HEK293 (cell line): ENCODE data around the gene MCHR1.

Experiments used
- CTCF ChIA-PET: fragments of 350-600 bp; formaldehyde crosslinking; extraction: SDS; loops from one replicate; lab custom pipeline; 2021; ENCODE audit warnings: antibody characterized with exemption; lab: Yijun Ruan, JAX
- POLR2A ChIA-PET: fragments of 300-600 bp; formaldehyde crosslinking; extraction: SDS; loops from one replicate; lab custom pipeline; 2020; ENCODE audit warnings: antibody characterized with exemption, inconsistent platforms; lab: Yijun Ruan, JAX
- H3K27ac ChIP-seq: fragments of 200-500 bp; sonication (Bioruptor generic); 2 replicates; pipeline ENCODE4 v1.5.1; 2014; ENCODE audit warnings: low read depth, low read length, control low read depth, inconsistent platforms; ENCODE audit errors: extremely low read depth
- H3K36me3 ChIP-seq, 2 experiments: fragments of 200-500 bp in 1 of 2; sonication (Bioruptor generic) in 1 of 2; 1 replicate in 1 of 2; 2 replicates in 1 of 2; pipeline ENCODE4 v1.5.1; 2014 to 2017; ENCODE audit warnings: inconsistent platforms in 2 of 2, low read length in 2 of 2; ENCODE audit not compliant: control insufficient read depth in 2 of 2, insufficient read depth in 1 of 2
- H3K4me1 ChIP-seq: fragments of 200-500 bp; sonication (Bioruptor generic); 2 replicates; pipeline ENCODE4 v1.5.1; 2014; ENCODE audit warnings: mild to moderate bottlenecking, low read length, inconsistent platforms; ENCODE audit not compliant: control insufficient read depth, insufficient read depth
- H3K4me3 ChIP-seq: 2 replicates; pipeline ENCODE4 v1.5.1; 2011; ENCODE audit warnings: low read depth, mild to moderate bottlenecking, control low read depth, low read length, moderate library complexity
- H3K9me3 ChIP-seq: fragments of 200-500 bp; sonication (Bioruptor generic); 2 replicates; pipeline ENCODE4 v1.5.1; 2014; ENCODE audit warnings: low read depth, low read length, inconsistent platforms; ENCODE audit not compliant: control insufficient read depth, insufficient read depth
- AEBP2 ChIP-seq: fragments of 450-650 bp; formaldehyde crosslinking; IDR thresholded peaks from 2 replicates; pipeline ENCODE4 v1.5.1; 2016; ENCODE audit warnings: missing biosample characterization, missing genetic modification characterization, borderline replicate concordance
- GLI4 ChIP-seq: fragments of 450-650 bp; formaldehyde crosslinking; IDR thresholded peaks from 2 replicates; pipeline ENCODE4 v1.5.1; 2016; ENCODE audit warnings: missing biosample characterization, missing genetic modification characterization
- KLF9 ChIP-seq: fragments of 450-650 bp; formaldehyde crosslinking; IDR thresholded peaks from 2 replicates; pipeline ENCODE4 v1.5.1; 2016; ENCODE audit warnings: missing biosample characterization, missing genetic modification characterization, low read depth
- PBX3 ChIP-seq: sonication (generic); formaldehyde crosslinking; IDR thresholded peaks from 2 replicates; pipeline ENCODE4 v1.8.1; 2022; ENCODE audit warnings: mild to moderate bottlenecking, moderate library complexity, missing genetic modification reagents
- PRDM10 ChIP-seq: fragments of 450-650 bp; formaldehyde crosslinking; IDR thresholded peaks from 2 replicates; pipeline ENCODE4 v1.5.1; 2016; ENCODE audit warnings: missing biosample characterization, missing genetic modification characterization
- SETDB1 ChIP-seq: IDR thresholded peaks from one replicate; pipeline ENCODE4 v1.6.1; 2017; ENCODE audit warnings: mild to moderate bottlenecking, low read length, moderate library complexity, mixed read lengths; ENCODE audit not compliant: insufficient read length
- TRIM28 ChIP-seq: IDR thresholded peaks from 2 replicates; pipeline ENCODE4 v1.6.1; 2011; ENCODE audit warnings: low read length, control low read depth, borderline replicate concordance
- WT1 ChIP-seq: fragments of 450-650 bp; formaldehyde crosslinking; IDR thresholded peaks from 2 replicates; pipeline ENCODE4 v1.5.1; 2016; ENCODE audit warnings: missing biosample characterization, missing genetic modification characterization
- ZFP41 ChIP-seq: fragments of 450-650 bp; formaldehyde crosslinking; IDR thresholded peaks from 2 replicates; pipeline ENCODE4 v1.5.1; 2016; ENCODE audit warnings: missing biosample characterization, missing genetic modification characterization, borderline replicate concordance
- ZNF341 ChIP-seq: fragments of 450-650 bp; formaldehyde crosslinking; IDR thresholded peaks from 2 replicates; pipeline ENCODE4; 2016; ENCODE audit warnings: low read depth, missing biosample characterization, missing genetic modification characterization
- ZNF366 ChIP-seq: fragments of 450-650 bp; formaldehyde crosslinking; conservative IDR thresholded peaks from 2 replicates; pipeline ENCODE4 v1.5.1; 2016; ENCODE audit warnings: missing biosample characterization, missing genetic modification characterization
- ZNF423 ChIP-seq: fragments of 450-650 bp; formaldehyde crosslinking; IDR thresholded peaks from 2 replicates; pipeline ENCODE4 v1.5.1; 2016; ENCODE audit warnings: missing biosample characterization, missing genetic modification characterization
- ZNF501 ChIP-seq: fragments of 450-650 bp; formaldehyde crosslinking; IDR thresholded peaks from 2 replicates; pipeline ENCODE4 v1.5.1; 2016; ENCODE audit warnings: missing biosample characterization, missing genetic modification characterization
- ZNF513 ChIP-seq: fragments of 450-650 bp; IDR thresholded peaks from 2 replicates; pipeline ENCODE4 v1.5.1; 2018; ENCODE audit warnings: missing biosample characterization, missing genetic modification characterization
- ZNF600 ChIP-seq: fragments of 450-650 bp; formaldehyde crosslinking; IDR thresholded peaks from 2 replicates; pipeline ENCODE4 v1.5.1; 2016; ENCODE audit warnings: missing biosample characterization, missing genetic modification characterization
- ZNF747 ChIP-seq: fragments of 450-650 bp; formaldehyde crosslinking; IDR thresholded peaks from 2 replicates; pipeline ENCODE4 v1.5.1; 2016; ENCODE audit warnings: missing biosample characterization, missing genetic modification characterization

MCHR1 gene

GRCh38 chr22:40707154-40707553 lies 27.9 kb downstream of the MCHR1 start:
- no peak overlapping the region for H3K27ac ChIP-seq
- ChIA-PET CTCF (no interaction called here), POLR2A (no interaction called here)
- H3K9me3 ChIP-seq = no peaks in the 10 kb centered on the region
- no peaks in the 10 kb centered on the region for H3K36me3 ChIP-seq
- peak; percentile 51; the same call in 1 of the 2 replicates for TF ChIP-seq TRIM28
- no peak for TF ChIP-seq ZFP41
- TF ChIP-seq SETDB1 = peak; percentile 44
- peaks cover 10% of the 10 kb centered on the region for H3K4me1 ChIP-seq
- no peak overlapping the region for H3K4me3 ChIP-seq

GRCh38 chr22:40708177-40708576 lies 28.9 kb downstream of the MCHR1 start:
- Histone ChIP-seq H3K27ac (no peak overlapping the region), H3K4me1 (peaks cover 12% of the 10 kb centered on the region), H3K9me3 (no peaks in the 10 kb centered on the region), H3K36me3 (no peaks in the 10 kb centered on the region), H3K4me3 (no peak overlapping the region)
- TF ChIP-seq GLI4 (tag by site-specific recombination) (no peak), ZNF366 (peak; percentile 53; the same call in 1 of the 2 replicates), PRDM10 (tag by site-specific recombination) (no peak), PBX3 (no peak), WT1 (no peak), ZNF513 (tag by site-specific recombination) (peak; percentile 80)
- ChIA-PET CTCF (interaction anchor here (0.6 kb wide), 2 partner anchors 21 to 153 kb away, joined by 4 to 6 read pairs; no protein-coding TSS in a partner anchor), POLR2A (interaction anchor here (0.6 kb wide), 1 partner anchor 10 kb away, joined by 4 read pairs; no protein-coding TSS in a partner anchor)

GRCh38 chr22:40709752-40710413 lies 30.6 kb downstream of the MCHR1 start:
- Histone ChIP-seq H3K9me3 (no peaks in the 10 kb centered on the region), H3K36me3 (no peaks in the 10 kb centered on the region), H3K4me1 (peaks cover 27% of the 10 kb centered on the region), H3K4me3 (no peak overlapping the region), H3K27ac (peak overlapping the region; percentile 50; the same call in 1 of the 2 replicates)
- ChIA-PET CTCF (interaction anchor here (0.5 to 1.2 kb wide), 5 partner anchors 10 to 129 kb away, joined by 3 to 7 read pairs (median 4); no protein-coding TSS in a partner anchor), POLR2A (interaction anchor here (0.6 to 4.0 kb wide), 6 partner anchors 9 to 911 kb away, joined by 4 to 32 read pairs (median 6); partner anchors contain the start of gene XRCC6)
- no peak for TF ChIP-seq AEBP2 (tag by site-specific recombination)
- 0 out of 2 replicates have a peak, but pooled peaks have one; percentile 11 for TF ChIP-seq ZNF600
- no peak for TF ChIP-seq ZNF747
- no peak for TF ChIP-seq KLF9
- TF ChIP-seq ZNF501 (tag by site-specific recombination) = no peak
- TF ChIP-seq ZNF423 (tag by site-specific recombination) = no peak
- TF ChIP-seq ZNF341 = peak; percentile 54
